ENCODE measurements around the gene FFAR1.

The FFAR1 gene, protein sequence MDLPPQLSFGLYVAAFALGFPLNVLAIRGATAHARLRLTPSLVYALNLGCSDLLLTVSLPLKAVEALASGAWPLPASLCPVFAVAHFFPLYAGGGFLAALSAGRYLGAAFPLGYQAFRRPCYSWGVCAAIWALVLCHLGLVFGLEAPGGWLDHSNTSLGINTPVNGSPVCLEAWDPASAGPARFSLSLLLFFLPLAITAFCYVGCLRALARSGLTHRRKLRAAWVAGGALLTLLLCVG (N-terminal part only)

GRCh38 chr19:35347171-35347929, at the start of gene FFAR1:
Gene FFAR1, plus strand, starts transcription at chr19:35347902. Its CDS starts 3,650 bp downstream, at chr19:35351552.
- DNase-seq (ENCODE audit: low read depth in 2 of 2): peak; percentile 44 to 51

DNA sequence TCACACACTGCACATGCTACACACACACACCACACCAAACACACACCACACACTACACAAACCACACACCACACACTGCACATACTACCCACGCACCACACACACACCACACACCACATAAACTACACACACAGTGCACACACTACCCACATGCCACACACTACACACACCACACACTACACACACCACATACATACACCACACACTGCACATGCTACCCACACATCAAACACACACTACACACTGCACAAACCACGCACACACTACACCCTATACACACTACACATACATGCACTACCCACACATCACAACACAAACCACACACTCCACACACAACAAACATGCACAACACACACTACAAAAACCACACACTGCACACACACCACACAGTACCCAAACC, 49.8 kb upstream of the FFAR1 start:
- DNase-seq (ENCODE audit: low read depth in 2 of 2): no peak

GRCh38 chr19:35298561-35298972, 49.1 kb upstream of the FFAR1 start:
- DNase-seq (ENCODE audit: low read depth in 2 of 2): no peak

GRCh38 chr19:35299523-35300338, 48.0 kb upstream of the FFAR1 start:
- no peak for DNase-seq (ENCODE audit: low read depth in 2 of 2)

GRCh38 chr19:35300339-35300649, 47.4 kb upstream of the FFAR1 start:
- no peak for DNase-seq (ENCODE audit: low read depth in 2 of 2)

DNA sequence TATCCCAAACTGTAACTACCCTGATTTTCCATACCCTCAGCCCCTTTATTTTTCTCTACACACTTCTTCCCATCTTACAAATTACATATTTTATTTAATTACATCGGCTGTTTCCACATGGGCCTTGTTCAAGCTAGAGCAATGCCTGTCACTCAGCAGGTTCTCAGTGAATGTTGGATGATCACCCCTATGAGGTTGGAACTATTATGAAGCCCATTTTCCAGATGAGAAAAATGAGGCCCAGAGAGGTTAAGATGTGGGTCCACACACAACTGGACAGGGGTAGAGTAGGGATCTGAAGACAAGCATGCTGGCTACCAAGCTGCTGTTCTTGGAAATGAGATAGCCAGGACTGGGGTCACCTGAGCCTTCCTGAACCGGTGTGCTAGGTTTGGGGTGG, 45.7 kb upstream of the FFAR1 start:
- no peak for DNase-seq (ENCODE audit: low read depth in 2 of 2)

GRCh38 chr19:35302446-35302845, 45.3 kb upstream of the FFAR1 start:
- DNase-seq (ENCODE audit: low read depth in 2 of 2): no peak

DNA sequence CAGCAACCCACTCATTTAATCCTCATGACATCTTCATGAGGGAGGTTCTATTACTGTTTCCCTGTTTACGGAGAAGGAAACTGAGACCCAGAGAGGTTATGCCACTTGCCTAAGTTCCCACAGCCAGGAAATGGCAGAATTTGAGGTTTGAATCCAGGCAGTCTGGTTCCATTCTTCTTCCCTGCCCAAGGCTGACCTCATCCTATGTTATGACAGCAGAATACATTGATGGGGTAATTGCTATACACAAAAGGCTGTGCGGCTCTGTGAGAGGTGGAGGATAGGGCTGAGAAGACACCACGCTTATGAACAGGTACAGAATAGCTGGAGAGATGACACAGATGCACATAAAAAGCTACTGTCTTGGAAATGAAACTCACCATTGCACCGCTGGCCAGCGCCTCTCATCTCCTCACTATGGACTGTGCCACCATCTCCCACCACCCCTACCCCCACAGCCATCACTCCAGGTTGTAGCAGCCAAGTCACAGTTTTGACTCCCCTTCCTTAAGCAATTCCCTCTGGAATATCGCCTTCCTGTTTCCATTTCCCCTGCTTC, 44.3 kb upstream of the FFAR1 start:
- no peak for DNase-seq (ENCODE audit: low read depth in 2 of 2)

- DNase-seq (ENCODE audit: low read depth in 2 of 2): no peak
Measured at GRCh38 chr19:35304036-35304435, 43.7 kb upstream of the FFAR1 start.

DNA sequence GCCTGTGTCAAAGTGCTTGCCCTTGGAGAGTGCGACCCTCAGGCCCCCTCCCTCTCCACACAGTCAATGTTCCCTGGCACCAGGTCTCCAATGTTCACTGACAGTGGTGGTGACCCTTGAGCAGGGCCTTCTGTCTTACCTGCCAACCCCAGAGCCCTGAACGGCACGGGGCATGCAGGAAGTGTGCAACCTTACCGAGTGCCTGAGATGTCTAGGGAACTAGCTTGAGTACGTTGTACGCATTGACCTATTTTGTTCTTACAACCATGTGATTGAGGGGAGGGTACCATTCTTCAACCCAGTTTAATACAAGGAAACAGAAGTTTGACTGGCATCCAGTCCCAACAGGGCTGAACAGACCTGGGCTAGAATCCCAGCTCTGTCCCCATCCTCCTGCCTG, 42.5 kb upstream of the FFAR1 start:
- no peak for DNase-seq (ENCODE audit: low read depth in 2 of 2)

DNA sequence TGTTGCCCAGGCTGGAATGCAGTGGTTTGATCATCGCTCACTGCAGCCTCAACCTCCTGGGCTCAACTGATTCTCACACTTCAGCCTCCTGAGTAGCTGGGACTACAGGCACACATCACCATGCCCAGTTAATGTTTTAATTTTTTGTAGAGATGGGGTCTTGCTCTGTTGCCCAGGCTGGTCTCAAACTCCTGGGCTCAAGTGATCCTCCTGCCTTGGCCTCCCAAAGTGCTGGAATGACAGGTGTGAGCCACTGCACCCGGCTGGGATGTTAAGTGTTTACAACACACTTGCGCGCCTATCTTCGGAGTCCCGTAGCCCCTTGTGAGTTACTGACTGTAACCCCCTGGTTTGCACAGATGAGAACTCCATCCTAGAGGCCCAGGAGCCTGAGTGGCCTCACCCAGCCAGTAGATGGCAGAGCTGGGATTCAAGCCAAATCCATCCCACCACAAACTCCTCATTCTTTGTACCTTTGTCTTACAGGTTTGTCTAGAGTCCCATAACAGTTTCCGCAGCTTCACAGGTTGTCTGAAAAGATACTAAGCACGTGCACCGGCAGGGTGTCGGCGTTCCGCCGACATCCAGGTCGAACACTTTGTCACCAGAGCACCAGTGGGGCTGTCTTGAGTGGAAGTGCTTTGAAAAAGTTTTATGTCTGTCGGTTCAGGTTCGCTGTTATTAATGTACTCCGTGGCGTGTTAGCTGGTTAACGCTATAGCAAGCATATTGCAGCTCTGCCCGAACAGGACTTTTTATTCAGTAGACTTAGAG, 41.0 kb upstream of the FFAR1 start:
- DNase-seq (ENCODE audit: low read depth in 2 of 2): no peak

GRCh38 chr19:35307931-35308330, 39.8 kb upstream of the FFAR1 start:
- no peak for DNase-seq (ENCODE audit: low read depth in 2 of 2)

GRCh38 chr19:35308910-35309309, 38.8 kb upstream of the FFAR1 start:
- DNase-seq (ENCODE audit: low read depth in 2 of 2): no peak

DNA sequence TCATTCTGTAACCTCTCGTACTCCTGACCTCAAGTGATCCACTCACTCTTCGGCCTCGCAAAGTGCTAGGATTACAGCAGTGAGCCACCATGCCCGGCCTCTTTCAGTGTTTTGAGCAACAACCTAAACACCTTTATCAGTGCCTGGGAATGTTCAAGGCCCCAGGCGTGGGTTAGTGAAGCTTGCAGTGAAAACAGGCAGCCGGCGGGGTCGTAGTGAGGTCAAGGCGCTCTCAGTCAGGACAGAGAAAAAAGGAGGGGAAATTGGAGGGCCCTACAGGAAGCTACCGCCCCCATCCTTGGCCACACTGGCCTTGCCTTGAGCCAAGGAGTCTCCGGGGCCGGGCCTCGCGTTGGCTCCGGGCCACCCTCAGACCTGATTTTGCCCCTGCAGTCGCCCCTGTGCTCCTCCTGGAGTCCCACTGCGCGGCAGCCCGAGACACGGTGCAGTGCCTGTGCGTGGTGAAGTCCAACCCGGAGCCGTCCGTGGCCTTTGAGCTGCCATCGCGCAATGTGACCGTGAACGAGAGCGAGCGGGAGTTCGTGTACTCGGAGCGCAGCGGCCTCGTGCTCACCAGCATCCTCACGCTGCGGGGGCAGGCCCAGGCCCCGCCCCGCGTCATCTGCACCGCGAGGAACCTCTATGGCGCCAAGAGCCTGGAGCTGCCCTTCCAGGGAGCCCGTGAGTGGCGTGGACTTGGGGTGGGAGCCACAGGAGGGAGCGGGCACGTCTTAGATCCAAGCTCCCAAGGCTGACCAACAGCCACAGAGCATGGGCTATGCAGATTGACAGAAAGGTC, 38.0 kb upstream of the FFAR1 start:
- no peak for DNase-seq (ENCODE audit: low read depth in 2 of 2)

GRCh38 chr19:35310331-35310730, 37.4 kb upstream of the FFAR1 start:
- DNase-seq (ENCODE audit: low read depth in 2 of 2): no peak

DNA sequence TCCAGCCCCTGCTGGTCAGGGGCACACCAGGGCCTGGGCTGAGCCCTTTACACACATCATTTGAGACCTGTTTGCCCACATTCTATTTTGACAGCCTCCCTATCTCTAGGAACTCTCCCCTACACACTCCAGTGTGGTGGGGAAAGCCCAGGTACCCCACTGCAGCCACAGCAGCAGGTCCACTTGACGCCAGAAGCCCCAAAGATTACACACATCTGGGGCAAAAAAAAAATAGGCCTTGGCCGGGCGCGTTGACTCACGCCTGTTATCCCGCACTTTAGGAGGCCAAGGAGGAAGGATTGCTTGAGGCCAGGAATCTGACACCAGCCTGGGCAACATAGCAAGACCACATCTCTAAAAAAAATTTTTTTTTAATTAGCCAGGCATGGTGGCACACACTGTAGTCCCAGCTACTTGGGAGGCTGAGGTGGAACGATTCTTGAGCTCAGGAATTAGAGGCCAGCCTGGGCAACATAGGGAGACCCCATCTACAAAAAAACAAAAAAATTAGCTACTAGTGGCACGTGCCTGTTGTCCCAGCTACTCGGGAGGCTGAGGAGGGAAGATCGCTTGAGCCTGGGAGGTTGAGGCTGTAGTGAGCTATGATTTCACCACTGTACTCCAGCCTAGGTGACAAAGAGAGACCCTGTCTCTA, 36.8 kb upstream of the FFAR1 start:
- no peak for DNase-seq (ENCODE audit: low read depth in 2 of 2)

DNA sequence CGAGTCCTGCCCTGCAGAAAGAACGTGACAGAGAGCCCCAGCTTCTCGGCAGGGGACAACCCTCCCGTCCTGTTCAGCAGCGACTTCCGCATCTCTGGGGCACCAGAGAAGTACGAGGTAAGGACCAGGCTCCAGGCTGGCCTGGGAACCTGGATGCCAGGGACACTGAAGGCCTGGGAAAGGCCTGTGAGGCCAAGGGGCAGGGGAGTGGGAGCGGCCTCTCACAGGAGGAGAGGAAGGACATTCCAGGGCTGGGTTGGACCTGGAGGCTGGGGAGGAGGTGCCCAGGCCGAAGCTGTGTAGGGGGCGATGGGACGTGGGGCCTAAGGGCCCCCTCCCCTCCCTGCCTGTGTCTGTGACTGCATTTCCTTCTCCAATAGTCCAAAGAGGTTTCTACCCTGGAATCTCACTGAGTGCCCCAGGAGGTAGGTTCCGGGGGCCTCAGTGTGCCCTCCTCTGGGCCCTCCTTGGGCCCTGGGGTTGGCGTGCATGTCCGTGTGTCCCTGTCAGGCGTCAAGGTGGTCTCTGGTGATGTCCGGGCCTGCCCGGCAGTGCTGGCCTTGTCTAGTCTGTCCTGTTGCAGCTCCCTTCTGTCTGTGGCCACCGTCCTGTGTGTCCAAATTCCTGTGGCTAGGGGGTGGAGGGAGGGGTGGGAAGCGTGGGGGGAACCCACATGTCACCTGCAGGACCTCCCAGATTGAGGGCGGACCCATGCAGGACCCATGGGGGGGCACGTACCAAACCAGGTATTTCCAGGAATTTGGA, 35.6 kb upstream of the FFAR1 start:
- no peak for DNase-seq (ENCODE audit: low read depth in 2 of 2)

DNA sequence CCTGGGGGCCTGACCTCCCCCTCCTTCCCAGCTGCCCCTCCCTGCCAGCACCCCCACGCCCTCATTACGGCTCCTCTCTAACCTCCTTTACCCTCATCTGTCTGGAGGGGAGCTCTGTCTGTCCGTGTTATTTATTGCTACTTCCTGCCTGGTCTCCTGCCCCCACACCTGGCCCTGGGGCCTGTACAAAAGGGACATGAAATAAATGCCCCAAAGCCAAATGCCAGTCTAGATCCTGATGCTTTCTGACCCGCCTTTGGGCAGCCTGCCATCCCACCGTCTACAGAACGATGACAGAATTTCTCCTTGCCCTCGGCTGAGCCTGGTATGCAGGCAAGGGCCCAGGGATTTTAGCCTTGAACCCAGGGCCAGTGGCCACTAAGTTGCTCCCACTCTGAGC, 34.1 kb upstream of the FFAR1 start:
- no peak for DNase-seq (ENCODE audit: low read depth in 2 of 2)

- DNase-seq (ENCODE audit: low read depth in 2 of 2): no peak
Measured at GRCh38 chr19:35314031-35314430, 33.7 kb upstream of the FFAR1 start.
